IMR-90 (cell line): ENCODE data around the gene NPR3. TPM values are rescaled to one million over a fixed set of nuclear protein-coding genes. Genes with fewer than 3 reads are reported as not detected.

Source experiments
- ATAC-seq: fragments of 200-7000 bp; cut with Tn5 transposase; 2 replicates; pipeline ENCODE4 v1.9.1; 2020; ENCODE audit warnings: low read depth, mild to moderate bottlenecking, moderate library complexity
- BruUV-seq: library from RNA; stranded (reverse); fragments of 400-500 nt; replicated peaks from 2 replicates; lab custom pipeline; 2021; lab: Mats Ljungman, UMichigan
- CTCF ChIA-PET: fragments of 300-600 bp; formaldehyde crosslinking; extraction: SDS; loops from one replicate; lab custom pipeline; 2021; ENCODE audit warnings: antibody characterized with exemption; lab: Yijun Ruan, JAX
- POLR2A ChIA-PET: fragments of 300-600 bp; sonication (Branson Sonifier 250); formaldehyde crosslinking; loops from one replicate; lab custom pipeline; 2022; ENCODE audit warnings: antibody characterized with exemption; ENCODE audit not compliant: unreplicated experiment; lab: Charles Lee
- DNase-seq: peaks from one replicate; pipeline ENCODE4 v3.0.0; 2013
- H2AFZ ChIP-seq: replicated peaks from 2 replicates; pipeline ENCODE3; 2013; ENCODE audit warnings: low read length, mild to moderate bottlenecking; ENCODE audit not compliant: poor library complexity
- H2AK5ac ChIP-seq: 2 replicates; pipeline ENCODE4 v1.6.1; 2013; ENCODE audit warnings: low read depth, low read length, inconsistent platforms
- H2AK9ac ChIP-seq: replicated peaks from 2 replicates; pipeline ENCODE3; 2013; ENCODE audit warnings: mild to moderate bottlenecking, low read depth, low read length, moderate library complexity; ENCODE audit not compliant: poor library complexity
- H2BK120ac ChIP-seq: 2 replicates; pipeline ENCODE4 v1.6.1; 2013; ENCODE audit warnings: low read depth, low read length, inconsistent platforms
- H2BK15ac ChIP-seq: 3 replicates; pipeline ENCODE4 v1.6.1; 2013; ENCODE audit warnings: low read depth, low read length, inconsistent platforms
- H2BK20ac ChIP-seq: 2 replicates; pipeline ENCODE4 v1.6.1; 2013; ENCODE audit warnings: low read depth, mild to moderate bottlenecking, inconsistent platforms, low read length, moderate library complexity
- H2BK5ac ChIP-seq: 2 replicates; pipeline ENCODE4 v1.6.1; 2013; ENCODE audit warnings: mild to moderate bottlenecking, low read depth, low read length, inconsistent platforms; ENCODE audit not compliant: poor library complexity, severe bottlenecking
- H3K14ac ChIP-seq: replicated peaks from 2 replicates; pipeline ENCODE4 v1.6.1; 2013; ENCODE audit warnings: low read depth, low read length, inconsistent platforms
- H3K18ac ChIP-seq: 2 replicates; pipeline ENCODE4 v1.6.1; 2013; ENCODE audit warnings: low read depth, low read length, control low read depth
- H3K23ac ChIP-seq: 2 replicates; pipeline ENCODE4 v1.6.1; 2013; ENCODE audit warnings: low read depth, low read length, inconsistent platforms
- H3K27ac ChIP-seq: 2 replicates; pipeline ENCODE4 v1.5.1; 2013; ENCODE audit warnings: mild to moderate bottlenecking, control low read depth, low read length; ENCODE audit not compliant: insufficient read depth
- H3K27me3 ChIP-seq: 2 replicates; pipeline ENCODE4 v1.6.1; 2013; ENCODE audit warnings: low read length; ENCODE audit not compliant: control insufficient read depth, insufficient read depth
- H3K36me3 ChIP-seq: 2 replicates; pipeline ENCODE4 v1.6.1; 2013; ENCODE audit warnings: low read length, mixed read lengths; ENCODE audit not compliant: control insufficient read depth, insufficient read depth
- H3K4ac ChIP-seq: 2 replicates; pipeline ENCODE4 v1.6.1; 2013; ENCODE audit warnings: low read depth, low read length, inconsistent platforms
- H3K4me1 ChIP-seq: 2 replicates; pipeline ENCODE4 v1.6.1; 2013; ENCODE audit warnings: low read length, mixed read lengths; ENCODE audit not compliant: control insufficient read depth, insufficient read depth
- H3K4me2 ChIP-seq: 2 replicates; pipeline ENCODE4 v1.6.1; 2013; ENCODE audit warnings: low read depth, mild to moderate bottlenecking, control low read depth, low read length, moderate library complexity
- H3K4me3 ChIP-seq: 2 replicates; pipeline ENCODE4 v1.5.1; 2013; ENCODE audit warnings: low read depth, mild to moderate bottlenecking, control low read depth, low read length, moderate library complexity; ENCODE audit not compliant: insufficient read depth
- H3K56ac ChIP-seq: 2 replicates; pipeline ENCODE4 v1.6.1; 2013; ENCODE audit warnings: low read length, inconsistent platforms; ENCODE audit not compliant: insufficient read depth; ENCODE audit errors: extremely low read depth
- H3K79me1 ChIP-seq, 2 experiments: 2 replicates each; pipeline ENCODE4 v1.6.1; 2013; ENCODE audit warnings: low read length in 2 of 2, inconsistent platforms in 1 of 2, low read depth in 1 of 2
- H3K9ac ChIP-seq: 2 replicates; pipeline ENCODE4 v1.6.1; 2013; ENCODE audit warnings: low read depth, low read length, control low read depth
- H3K9me1 ChIP-seq: 2 replicates; pipeline ENCODE4 v1.6.1; 2013; ENCODE audit warnings: low read length, inconsistent platforms; ENCODE audit not compliant: insufficient read depth
- H3K9me3 ChIP-seq: 2 replicates; pipeline ENCODE4 v1.6.1; 2013; ENCODE audit warnings: low read length; ENCODE audit not compliant: control insufficient read depth, insufficient read depth
- H4K20me1 ChIP-seq: 2 replicates; pipeline ENCODE4 v1.6.1; 2013; ENCODE audit warnings: low read length, inconsistent platforms; ENCODE audit not compliant: insufficient read depth
- H4K5ac ChIP-seq: 2 replicates; pipeline ENCODE4 v1.6.1; 2013; ENCODE audit warnings: mild to moderate bottlenecking, low read depth, low read length, control low read depth
- H4K8ac ChIP-seq, 2 experiments: 2 replicates each; pipeline ENCODE4 v1.6.1; 2013; ENCODE audit warnings: low read depth in 2 of 2, low read length in 2 of 2, control low read depth in 1 of 2, inconsistent platforms in 1 of 2
- H4K91ac ChIP-seq: 2 replicates; pipeline ENCODE4 v1.6.1; 2013; ENCODE audit warnings: low read depth, low read length, inconsistent platforms; ENCODE audit not compliant: insufficient read depth
- BHLHE40 ChIP-seq: fragments of 150-350 bp; IDR thresholded peaks from 2 replicates; pipeline ENCODE4 v1.6.1; 2016; ENCODE audit warnings: mild to moderate bottlenecking, low read depth, low read length
- CEBPB ChIP-seq: IDR thresholded peaks from 2 replicates; pipeline ENCODE4 v1.6.1; 2012; ENCODE audit warnings: low read depth, low read length, improper control_type of control experiment
- CHD1 ChIP-seq: IDR thresholded peaks from 2 replicates; pipeline ENCODE4 v1.6.1; 2012; ENCODE audit warnings: low read depth, low read length, improper control_type of control experiment
- FOS ChIP-seq: fragments of 150-350 bp; IDR thresholded peaks from 2 replicates; pipeline ENCODE4 v1.6.1; 2016; ENCODE audit warnings: low read depth, low read length
- MAFK ChIP-seq: IDR thresholded peaks from 2 replicates; pipeline ENCODE4 v1.6.1; 2012; ENCODE audit warnings: low read depth, low read length, improper control_type of control experiment
- MAZ ChIP-seq: IDR thresholded peaks from 2 replicates; pipeline ENCODE4 v1.6.1; 2012; ENCODE audit warnings: low read depth, mild to moderate bottlenecking, low read length, improper control_type of control experiment, moderate library complexity, borderline replicate concordance
- MXI1 ChIP-seq: IDR thresholded peaks from 2 replicates; pipeline ENCODE4 v1.6.1; 2012; ENCODE audit warnings: low read depth, mild to moderate bottlenecking, low read length, moderate library complexity, borderline replicate concordance
- NFE2L2 ChIP-seq: fragments of 150-350 bp; IDR thresholded peaks from 2 replicates; pipeline ENCODE4 v1.6.1; 2016; ENCODE audit warnings: low read depth, mild to moderate bottlenecking, low read length
- POLR2A ChIP-seq: IDR thresholded peaks from 2 replicates; pipeline ENCODE4 v1.6.1; 2012; ENCODE audit warnings: mild to moderate bottlenecking, low read depth, low read length
- RAD21 ChIP-seq: IDR thresholded peaks from 2 replicates; pipeline ENCODE4 v1.6.1; 2012; ENCODE audit warnings: low read length, improper control_type of control experiment
- RCOR1 ChIP-seq: IDR thresholded peaks from 2 replicates; pipeline ENCODE4 v1.6.1; 2012; ENCODE audit warnings: mild to moderate bottlenecking, low read length, improper control_type of control experiment; ENCODE audit not compliant: insufficient replicate concordance
- RFX5 ChIP-seq: IDR thresholded peaks from 2 replicates; pipeline ENCODE4 v1.8.0; 2012; ENCODE audit warnings: low read depth, mild to moderate bottlenecking, low read length, moderate library complexity
- SMC3 ChIP-seq: fragments of 150-350 bp; IDR thresholded peaks from 2 replicates; pipeline ENCODE4 v1.6.1; 2016; ENCODE audit warnings: low read depth, mild to moderate bottlenecking, antibody characterized with exemption, low read length, moderate library complexity
- WGBS, 2 experiments: methylation state at CpG; one replicate each; pipeline versions ENCODE4 v1.1.5 to v1.1.7; 2013; ENCODE audit warnings: missing lambda C conversion rate in 2 of 2; ENCODE audit not compliant: insufficient read length in 1 of 2; ENCODE audit errors: extremely low coverage in 2 of 2; 5-methylcytosine and 5-hydroxymethylcytosine counted together
- dilution Hi-C: fragments of 300-500 bp; cut with HindIII; formaldehyde crosslinking; loops from one replicate; pipeline ENCODE4 v1.14.3; 2018; ENCODE audit warnings: low sequenced_read_pairs; ENCODE audit not compliant: unreplicated experiment
- in situ Hi-C: fragments of 300-500 bp; cut with MboI; formaldehyde crosslinking; loops from 3 replicates; pipeline ENCODE4 v1.14.3; 2019; ENCODE audit warnings: low sequenced_read_pairs, inconsistent platforms, mixed read lengths
- intact Hi-C: fragments of 100-400 bp; cut with micrococcal nuclease; formaldehyde crosslinking; loops from 2 replicates; pipeline ENCODE4 v1.10.0; 2022
- polyA plus RNA-seq, 3 experiments: library from polyadenylated mRNA; depleted of rRNA; stranded (reverse); fragments of >200 nt; gene quantifications; 2 replicates each; pipeline ENCODE4 v1.2.3, GENCODE V29; 2012; ENCODE audit warnings: low replicate concordance in 1 of 3
- total RNA-seq: library from RNA; depleted of rRNA; stranded (reverse); fragments of >200 nt; gene quantifications from 2 replicates; pipeline ENCODE4 v1.2.3, GENCODE V29; 2012
- TF ChIP-seq, protein P1 (sequence below): conservative IDR thresholded peaks from 2 replicates; pipeline ENCODE4 v1.5.1; 2012; ENCODE audit warnings: mild to moderate bottlenecking, low read depth, low read length, improper control_type of control experiment
- TF ChIP-seq, protein P2 (sequence below): fragments of 150-350 bp; IDR thresholded peaks from 2 replicates; pipeline ENCODE4 v1.6.1; 2016; ENCODE audit warnings: low read depth, mild to moderate bottlenecking, low read length, moderate library complexity, borderline replicate concordance
- TF ChIP-seq, protein P3 (sequence below): fragments of 150-350 bp; IDR thresholded peaks from 2 replicates; pipeline ENCODE4 v1.6.1; 2017; ENCODE audit warnings: mild to moderate bottlenecking, antibody characterized with exemption, low read length, low read depth

The NPR3 gene
- total and polyA plus RNA-seq, 2 of the 4 experiments (the other 2 are of a cell fraction): 24.6 to 88.2 TPM

DNA sequence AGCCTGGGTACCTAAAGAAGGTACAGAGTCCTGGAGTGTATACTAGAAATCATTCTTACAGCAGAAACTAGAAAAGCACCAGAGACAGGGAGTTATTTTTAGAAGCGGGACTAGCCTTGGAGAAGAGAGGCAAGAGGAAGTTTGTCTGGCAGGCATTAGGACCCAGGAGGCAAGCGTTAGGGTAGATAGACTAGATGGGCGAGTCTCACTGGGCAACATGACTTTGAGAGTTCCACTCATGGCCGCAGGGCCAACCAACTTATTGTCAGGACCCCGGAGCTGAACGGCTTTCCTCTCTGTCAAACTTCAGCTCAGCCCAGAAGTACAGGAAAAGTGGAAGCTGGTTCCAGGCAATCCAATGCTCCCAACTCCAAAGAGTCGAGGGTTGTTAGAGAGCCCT lies 34.1 kb upstream of the NPR3 start:
- Histone ChIP-seq H3K9me1 (no peaks in the 10 kb centered on the region), H3K4me3 (no peak overlapping the region), H2BK15ac (no peak overlapping the region), H3K4ac (no peak overlapping the region), H3K27me3 (no peaks in the 10 kb centered on the region), H3K79me1 (no peaks in the 10 kb centered on the region), H2BK5ac (no peak overlapping the region), H3K18ac (no peak overlapping the region), H2AFZ (no peak overlapping the region), H2AK9ac (no peak overlapping the region), H3K36me3 (no peaks in the 10 kb centered on the region), H3K27ac (no peak overlapping the region), H4K20me1 (no peaks in the 10 kb centered on the region), H4K8ac (no peak overlapping the region), H3K14ac (no peak overlapping the region), H3K9me3 (peaks cover 8% of the 10 kb centered on the region), H3K9ac (no peak overlapping the region), H3K56ac (no peak overlapping the region), H2BK20ac (no peak overlapping the region), H3K4me1 (no peaks in the 10 kb centered on the region), H4K5ac (no peak overlapping the region), H2BK120ac (no peak overlapping the region), H2AK5ac (no peak overlapping the region), H3K23ac (no peak overlapping the region), H3K4me2 (no peak overlapping the region), H4K91ac (no peak overlapping the region)
- in situ Hi-C loops (no loop called here), intact Hi-C loops (no loop called here), dilution Hi-C loops (no loop called here)
- ATAC-seq (no peak), DNase-seq (no peak)
- BruUV-seq: no TSS peak
- 60% methylated on average over 1 of the region's 7 CpGs; no CpG with 5 or more reads in 1 of the 2 experiments for WGBS, 2 experiments
- CTCF ChIA-PET: no interaction called here
- TF ChIP-seq BHLHE40 (no peak), RCOR1 (no peak), MXI1 (no peak), RAD21 (no peak), POLR2A (no peak), RFX5 (no peak), CEBPB (no peak), SMC3 (no peak), MAZ (no peak), CHD1 (no peak), FOS (no peak), MAFK (no peak), NFE2L2 (no peak)
- TF ChIP-seq, protein P1, sequence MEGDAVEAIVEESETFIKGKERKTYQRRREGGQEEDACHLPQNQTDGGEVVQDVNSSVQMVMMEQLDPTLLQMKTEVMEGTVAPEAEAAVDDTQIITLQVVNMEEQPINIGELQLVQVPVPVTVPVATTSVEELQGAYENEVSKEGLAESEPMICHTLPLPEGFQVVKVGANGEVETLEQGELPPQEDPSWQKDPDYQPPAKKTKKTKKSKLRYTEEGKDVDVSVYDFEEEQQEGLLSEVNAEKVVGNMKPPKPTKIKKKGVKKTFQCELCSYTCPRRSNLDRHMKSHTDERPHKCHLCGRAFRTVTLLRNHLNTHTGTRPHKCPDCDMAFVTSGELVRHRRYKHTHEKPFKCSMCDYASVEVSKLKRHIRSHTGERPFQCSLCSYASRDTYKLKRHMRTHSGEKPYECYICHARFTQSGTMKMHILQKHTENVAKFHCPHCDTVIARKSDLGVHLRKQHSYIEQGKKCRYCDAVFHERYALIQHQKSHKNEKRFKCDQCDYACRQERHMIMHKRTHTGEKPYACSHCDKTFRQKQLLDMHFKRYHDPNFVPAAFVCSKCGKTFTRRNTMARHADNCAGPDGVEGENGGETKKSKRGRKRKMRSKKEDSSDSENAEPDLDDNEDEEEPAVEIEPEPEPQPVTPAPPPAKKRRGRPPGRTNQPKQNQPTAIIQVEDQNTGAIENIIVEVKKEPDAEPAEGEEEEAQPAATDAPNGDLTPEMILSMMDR: no peak
- TF ChIP-seq, protein P2, sequence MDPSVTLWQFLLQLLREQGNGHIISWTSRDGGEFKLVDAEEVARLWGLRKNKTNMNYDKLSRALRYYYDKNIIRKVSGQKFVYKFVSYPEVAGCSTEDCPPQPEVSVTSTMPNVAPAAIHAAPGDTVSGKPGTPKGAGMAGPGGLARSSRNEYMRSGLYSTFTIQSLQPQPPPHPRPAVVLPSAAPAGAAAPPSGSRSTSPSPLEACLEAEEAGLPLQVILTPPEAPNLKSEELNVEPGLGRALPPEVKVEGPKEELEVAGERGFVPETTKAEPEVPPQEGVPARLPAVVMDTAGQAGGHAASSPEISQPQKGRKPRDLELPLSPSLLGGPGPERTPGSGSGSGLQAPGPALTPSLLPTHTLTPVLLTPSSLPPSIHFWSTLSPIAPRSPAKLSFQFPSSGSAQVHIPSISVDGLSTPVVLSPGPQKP: no peak
- TF ChIP-seq, protein P3, sequence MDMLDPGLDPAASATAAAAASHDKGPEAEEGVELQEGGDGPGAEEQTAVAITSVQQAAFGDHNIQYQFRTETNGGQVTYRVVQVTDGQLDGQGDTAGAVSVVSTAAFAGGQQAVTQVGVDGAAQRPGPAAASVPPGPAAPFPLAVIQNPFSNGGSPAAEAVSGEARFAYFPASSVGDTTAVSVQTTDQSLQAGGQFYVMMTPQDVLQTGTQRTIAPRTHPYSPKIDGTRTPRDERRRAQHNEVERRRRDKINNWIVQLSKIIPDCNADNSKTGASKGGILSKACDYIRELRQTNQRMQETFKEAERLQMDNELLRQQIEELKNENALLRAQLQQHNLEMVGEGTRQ: no peak
- POLR2A ChIA-PET: no interaction called here
